ENCODE results near the gene C1orf167.

The C1orf167 gene

GRCh38 chr1:11780380-11781147, 18.6 kb downstream of the C1orf167 start:
- no peak for DNase-seq (ENCODE audit: low read depth, low spot score)
- H3K27ac ChIP-seq: no peak overlapping the region

GRCh38 chr1:11781297-11781696, 19.3 kb downstream of the C1orf167 start:
- DNase-seq (ENCODE audit: low read depth, low spot score): no peak
- H3K27ac ChIP-seq: no peak overlapping the region

GRCh38 chr1:11782127-11782708, 20.2 kb downstream of the C1orf167 start:
- H3K27ac ChIP-seq: no peak overlapping the region
- no peak for DNase-seq (ENCODE audit: low read depth, low spot score)

GRCh38 chr1:11783556-11783955, 21.6 kb downstream of the C1orf167 start:
- no peak overlapping the region for H3K27ac ChIP-seq
- DNase-seq (ENCODE audit: low read depth, low spot score): no peak

GRCh38 chr1:11784256-11784992, 22.4 kb downstream of the C1orf167 start:
- no peak overlapping the region for H3K27ac ChIP-seq
- no peak for DNase-seq (ENCODE audit: low read depth, low spot score)

- no peak for DNase-seq (ENCODE audit: low read depth, low spot score)
- H3K27ac ChIP-seq: no peak overlapping the region
Observed at GRCh38 chr1:11784993-11785769, 23.2 kb downstream of the C1orf167 start.

GRCh38 chr1:11786168-11786567, 24.2 kb downstream of the C1orf167 start:
- H3K27ac ChIP-seq: no peak overlapping the region
- no peak for DNase-seq (ENCODE audit: low read depth, low spot score)

- DNase-seq (ENCODE audit: low read depth, low spot score): no peak
- H3K27ac ChIP-seq: no peak overlapping the region
Observed at GRCh38 chr1:11787251-11787803, 25.3 kb downstream of the C1orf167 start.

GRCh38 chr1:11787804-11788436, 25.9 kb downstream of the C1orf167 start:
- no peak overlapping the region for H3K27ac ChIP-seq
- DNase-seq (ENCODE audit: low read depth, low spot score): no peak

- no peak overlapping the region for H3K27ac ChIP-seq
- DNase-seq (ENCODE audit: low read depth, low spot score): no peak
Observed at GRCh38 chr1:11788549-11789053, 26.6 kb downstream of the C1orf167 start.

GRCh38 chr1:11789126-11790067, 27.4 kb downstream of the C1orf167 start:
- DNase-seq (ENCODE audit: low read depth, low spot score): no peak
- no peak overlapping the region for H3K27ac ChIP-seq

- no peak for DNase-seq (ENCODE audit: low read depth, low spot score)
- H3K27ac ChIP-seq: no peak overlapping the region
Observed at GRCh38 chr1:11790101-11790879, 28.3 kb downstream of the C1orf167 start.

GRCh38 chr1:11790880-11791715, 29.1 kb downstream of the C1orf167 start:
- peak; percentile 56 for DNase-seq (ENCODE audit: low read depth, low spot score)

GRCh38 chr1:11792106-11792505, 30.1 kb downstream of the C1orf167 start:
- H3K27ac ChIP-seq: no peak overlapping the region
- no peak for DNase-seq (ENCODE audit: low read depth, low spot score)

More at GRCh38 chr1:11790880-11791715, 29.1 kb downstream of the C1orf167 start:
- H3K27ac ChIP-seq: no peak overlapping the region

GRCh38 chr1:11793819-11794218, 31.8 kb downstream of the C1orf167 start:
- no peak for DNase-seq (ENCODE audit: low read depth, low spot score)
- H3K27ac ChIP-seq: no peak overlapping the region

- no peak for DNase-seq (ENCODE audit: low read depth, low spot score)
Observed at GRCh38 chr1:11794446-11795237, 32.6 kb downstream of the C1orf167 start.

More at GRCh38 chr1:11794446-11795237, 32.6 kb downstream of the C1orf167 start:
- no peak overlapping the region for H3K27ac ChIP-seq

All from epithelial cell of prostate (primary cell).